ENCODE measurements around the gene LCE7A.

DNA sequence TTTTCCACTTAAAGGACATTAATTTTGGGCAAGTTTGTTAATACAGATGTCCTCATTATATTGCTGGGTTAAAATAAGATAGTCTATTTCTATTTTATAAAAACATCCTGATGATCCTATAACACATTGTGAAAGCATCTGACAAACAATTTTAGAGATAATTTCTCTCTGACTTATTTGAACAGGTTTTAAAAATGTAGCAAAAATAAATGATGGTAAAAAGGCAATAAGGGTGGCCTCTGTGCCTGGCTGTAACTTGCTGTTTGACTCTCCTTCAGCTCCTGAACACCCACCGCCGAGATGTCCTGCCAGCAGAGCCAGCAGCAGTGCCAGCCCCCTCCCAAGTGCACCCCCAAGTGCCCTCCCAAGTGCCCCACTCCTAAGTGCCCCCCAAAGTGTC lies 32.6 kb upstream of the LCE7A start, which contains the start of gene LCE1A:
- TF ChIP-seq, protein P1, sequence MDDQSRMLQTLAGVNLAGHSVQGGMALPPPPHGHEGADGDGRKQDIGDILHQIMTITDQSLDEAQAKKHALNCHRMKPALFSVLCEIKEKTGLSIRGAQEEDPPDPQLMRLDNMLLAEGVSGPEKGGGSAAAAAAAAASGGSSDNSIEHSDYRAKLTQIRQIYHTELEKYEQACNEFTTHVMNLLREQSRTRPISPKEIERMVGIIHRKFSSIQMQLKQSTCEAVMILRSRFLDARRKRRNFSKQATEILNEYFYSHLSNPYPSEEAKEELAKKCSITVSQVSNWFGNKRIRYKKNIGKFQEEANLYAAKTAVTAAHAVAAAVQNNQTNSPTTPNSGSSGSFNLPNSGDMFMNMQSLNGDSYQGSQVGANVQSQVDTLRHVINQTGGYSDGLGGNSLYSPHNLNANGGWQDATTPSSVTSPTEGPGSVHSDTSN (IDR thresholded peaks at IDR 0.05; ENCODE audit: insufficient replicate concordance, low read depth, low read length) = no peak
- TF ChIP-seq, protein P2, sequence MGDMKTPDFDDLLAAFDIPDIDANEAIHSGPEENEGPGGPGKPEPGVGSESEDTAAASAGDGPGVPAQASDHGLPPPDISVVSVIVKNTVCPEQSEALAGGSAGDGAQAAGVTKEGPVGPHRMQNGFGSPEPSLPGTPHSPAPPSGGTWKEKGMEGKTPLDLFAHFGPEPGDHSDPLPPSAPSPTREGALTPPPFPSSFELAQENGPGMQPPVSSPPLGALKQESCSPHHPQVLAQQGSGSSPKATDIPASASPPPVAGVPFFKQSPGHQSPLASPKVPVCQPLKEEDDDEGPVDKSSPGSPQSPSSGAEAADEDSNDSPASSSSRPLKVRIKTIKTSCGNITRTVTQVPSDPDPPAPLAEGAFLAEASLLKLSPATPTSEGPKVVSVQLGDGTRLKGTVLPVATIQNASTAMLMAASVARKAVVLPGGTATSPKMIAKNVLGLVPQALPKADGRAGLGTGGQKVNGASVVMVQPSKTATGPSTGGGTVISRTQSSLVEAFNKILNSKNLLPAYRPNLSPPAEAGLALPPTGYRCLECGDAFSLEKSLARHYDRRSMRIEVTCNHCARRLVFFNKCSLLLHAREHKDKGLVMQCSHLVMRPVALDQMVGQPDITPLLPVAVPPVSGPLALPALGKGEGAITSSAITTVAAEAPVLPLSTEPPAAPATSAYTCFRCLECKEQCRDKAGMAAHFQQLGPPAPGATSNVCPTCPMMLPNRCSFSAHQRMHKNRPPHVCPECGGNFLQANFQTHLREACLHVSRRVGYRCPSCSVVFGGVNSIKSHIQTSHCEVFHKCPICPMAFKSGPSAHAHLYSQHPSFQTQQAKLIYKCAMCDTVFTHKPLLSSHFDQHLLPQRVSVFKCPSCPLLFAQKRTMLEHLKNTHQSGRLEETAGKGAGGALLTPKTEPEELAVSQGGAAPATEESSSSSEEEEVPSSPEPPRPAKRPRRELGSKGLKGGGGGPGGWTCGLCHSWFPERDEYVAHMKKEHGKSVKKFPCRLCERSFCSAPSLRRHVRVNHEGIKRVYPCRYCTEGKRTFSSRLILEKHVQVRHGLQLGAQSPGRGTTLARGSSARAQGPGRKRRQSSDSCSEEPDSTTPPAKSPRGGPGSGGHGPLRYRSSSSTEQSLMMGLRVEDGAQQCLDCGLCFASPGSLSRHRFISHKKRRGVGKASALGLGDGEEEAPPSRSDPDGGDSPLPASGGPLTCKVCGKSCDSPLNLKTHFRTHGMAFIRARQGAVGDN (IDR thresholded peaks at IDR 0.05) = no peak
- TF ChIP-seq NRF1 (conservative IDR thresholded peaks at IDR 0.05; ENCODE audit: low read depth, low read length) (no peak), SP1 (IDR thresholded peaks at IDR 0.05; ENCODE audit: low read depth, low read length) (no peak), POLR2A (IDR thresholded peaks at IDR 0.05; ENCODE audit: low read depth, low read length) (no peak)
- TF ChIP-seq, protein P3, sequence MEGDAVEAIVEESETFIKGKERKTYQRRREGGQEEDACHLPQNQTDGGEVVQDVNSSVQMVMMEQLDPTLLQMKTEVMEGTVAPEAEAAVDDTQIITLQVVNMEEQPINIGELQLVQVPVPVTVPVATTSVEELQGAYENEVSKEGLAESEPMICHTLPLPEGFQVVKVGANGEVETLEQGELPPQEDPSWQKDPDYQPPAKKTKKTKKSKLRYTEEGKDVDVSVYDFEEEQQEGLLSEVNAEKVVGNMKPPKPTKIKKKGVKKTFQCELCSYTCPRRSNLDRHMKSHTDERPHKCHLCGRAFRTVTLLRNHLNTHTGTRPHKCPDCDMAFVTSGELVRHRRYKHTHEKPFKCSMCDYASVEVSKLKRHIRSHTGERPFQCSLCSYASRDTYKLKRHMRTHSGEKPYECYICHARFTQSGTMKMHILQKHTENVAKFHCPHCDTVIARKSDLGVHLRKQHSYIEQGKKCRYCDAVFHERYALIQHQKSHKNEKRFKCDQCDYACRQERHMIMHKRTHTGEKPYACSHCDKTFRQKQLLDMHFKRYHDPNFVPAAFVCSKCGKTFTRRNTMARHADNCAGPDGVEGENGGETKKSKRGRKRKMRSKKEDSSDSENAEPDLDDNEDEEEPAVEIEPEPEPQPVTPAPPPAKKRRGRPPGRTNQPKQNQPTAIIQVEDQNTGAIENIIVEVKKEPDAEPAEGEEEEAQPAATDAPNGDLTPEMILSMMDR (IDR thresholded peaks at IDR 0.05 in 2 of 3, conservative IDR thresholded peaks at IDR 0.05 in 1 of 3; ENCODE audit: control insufficient read depth in 2 of 3, extremely low read depth in 1 of 3, insufficient read depth in 1 of 3, low read depth in 3 of 3, low read length in 3 of 3) = no peak
- TF ChIP-seq, protein P4, sequence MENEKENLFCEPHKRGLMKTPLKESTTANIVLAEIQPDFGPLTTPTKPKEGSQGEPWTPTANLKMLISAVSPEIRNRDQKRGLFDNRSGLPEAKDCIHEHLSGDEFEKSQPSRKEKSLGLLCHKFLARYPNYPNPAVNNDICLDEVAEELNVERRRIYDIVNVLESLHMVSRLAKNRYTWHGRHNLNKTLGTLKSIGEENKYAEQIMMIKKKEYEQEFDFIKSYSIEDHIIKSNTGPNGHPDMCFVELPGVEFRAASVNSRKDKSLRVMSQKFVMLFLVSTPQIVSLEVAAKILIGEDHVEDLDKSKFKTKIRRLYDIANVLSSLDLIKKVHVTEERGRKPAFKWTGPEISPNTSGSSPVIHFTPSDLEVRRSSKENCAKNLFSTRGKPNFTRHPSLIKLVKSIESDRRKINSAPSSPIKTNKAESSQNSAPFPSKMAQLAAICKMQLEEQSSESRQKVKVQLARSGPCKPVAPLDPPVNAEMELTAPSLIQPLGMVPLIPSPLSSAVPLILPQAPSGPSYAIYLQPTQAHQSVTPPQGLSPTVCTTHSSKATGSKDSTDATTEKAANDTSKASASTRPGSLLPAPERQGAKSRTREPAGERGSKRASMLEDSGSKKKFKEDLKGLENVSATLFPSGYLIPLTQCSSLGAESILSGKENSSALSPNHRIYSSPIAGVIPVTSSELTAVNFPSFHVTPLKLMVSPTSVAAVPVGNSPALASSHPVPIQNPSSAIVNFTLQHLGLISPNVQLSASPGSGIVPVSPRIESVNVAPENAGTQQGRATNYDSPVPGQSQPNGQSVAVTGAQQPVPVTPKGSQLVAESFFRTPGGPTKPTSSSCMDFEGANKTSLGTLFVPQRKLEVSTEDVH (IDR thresholded peaks at IDR 0.05; ENCODE audit: low read depth, partially characterized antibody) = no peak
- TF ChIP-seq, protein P5, sequence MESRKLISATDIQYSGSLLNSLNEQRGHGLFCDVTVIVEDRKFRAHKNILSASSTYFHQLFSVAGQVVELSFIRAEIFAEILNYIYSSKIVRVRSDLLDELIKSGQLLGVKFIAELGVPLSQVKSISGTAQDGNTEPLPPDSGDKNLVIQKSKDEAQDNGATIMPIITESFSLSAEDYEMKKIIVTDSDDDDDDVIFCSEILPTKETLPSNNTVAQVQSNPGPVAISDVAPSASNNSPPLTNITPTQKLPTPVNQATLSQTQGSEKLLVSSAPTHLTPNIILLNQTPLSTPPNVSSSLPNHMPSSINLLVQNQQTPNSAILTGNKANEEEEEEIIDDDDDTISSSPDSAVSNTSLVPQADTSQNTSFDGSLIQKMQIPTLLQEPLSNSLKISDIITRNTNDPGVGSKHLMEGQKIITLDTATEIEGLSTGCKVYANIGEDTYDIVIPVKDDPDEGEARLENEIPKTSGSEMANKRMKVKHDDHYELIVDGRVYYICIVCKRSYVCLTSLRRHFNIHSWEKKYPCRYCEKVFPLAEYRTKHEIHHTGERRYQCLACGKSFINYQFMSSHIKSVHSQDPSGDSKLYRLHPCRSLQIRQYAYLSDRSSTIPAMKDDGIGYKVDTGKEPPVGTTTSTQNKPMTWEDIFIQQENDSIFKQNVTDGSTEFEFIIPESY (IDR thresholded peaks at IDR 0.05) = no peak
- TF ChIP-seq, protein P6, sequence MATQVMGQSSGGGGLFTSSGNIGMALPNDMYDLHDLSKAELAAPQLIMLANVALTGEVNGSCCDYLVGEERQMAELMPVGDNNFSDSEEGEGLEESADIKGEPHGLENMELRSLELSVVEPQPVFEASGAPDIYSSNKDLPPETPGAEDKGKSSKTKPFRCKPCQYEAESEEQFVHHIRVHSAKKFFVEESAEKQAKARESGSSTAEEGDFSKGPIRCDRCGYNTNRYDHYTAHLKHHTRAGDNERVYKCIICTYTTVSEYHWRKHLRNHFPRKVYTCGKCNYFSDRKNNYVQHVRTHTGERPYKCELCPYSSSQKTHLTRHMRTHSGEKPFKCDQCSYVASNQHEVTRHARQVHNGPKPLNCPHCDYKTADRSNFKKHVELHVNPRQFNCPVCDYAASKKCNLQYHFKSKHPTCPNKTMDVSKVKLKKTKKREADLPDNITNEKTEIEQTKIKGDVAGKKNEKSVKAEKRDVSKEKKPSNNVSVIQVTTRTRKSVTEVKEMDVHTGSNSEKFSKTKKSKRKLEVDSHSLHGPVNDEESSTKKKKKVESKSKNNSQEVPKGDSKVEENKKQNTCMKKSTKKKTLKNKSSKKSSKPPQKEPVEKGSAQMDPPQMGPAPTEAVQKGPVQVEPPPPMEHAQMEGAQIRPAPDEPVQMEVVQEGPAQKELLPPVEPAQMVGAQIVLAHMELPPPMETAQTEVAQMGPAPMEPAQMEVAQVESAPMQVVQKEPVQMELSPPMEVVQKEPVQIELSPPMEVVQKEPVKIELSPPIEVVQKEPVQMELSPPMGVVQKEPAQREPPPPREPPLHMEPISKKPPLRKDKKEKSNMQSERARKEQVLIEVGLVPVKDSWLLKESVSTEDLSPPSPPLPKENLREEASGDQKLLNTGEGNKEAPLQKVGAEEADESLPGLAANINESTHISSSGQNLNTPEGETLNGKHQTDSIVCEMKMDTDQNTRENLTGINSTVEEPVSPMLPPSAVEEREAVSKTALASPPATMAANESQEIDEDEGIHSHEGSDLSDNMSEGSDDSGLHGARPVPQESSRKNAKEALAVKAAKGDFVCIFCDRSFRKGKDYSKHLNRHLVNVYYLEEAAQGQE (IDR thresholded peaks at IDR 0.05; ENCODE audit: low read depth, low read length) = no peak
